Gastrocnemius medialis (tissue), 4 donors: ENCODE measurements around the gene BBOX1.
"Not testable (repeated sequence)": the region's sequence is repeated elsewhere in the genome, so short reads cannot be mapped to it uniquely, and the experiment has no call there.

Source experiments
- POLR2A ChIP-seq, 2 donors: fragments of 450-650 bp; IDR thresholded peaks; one replicate each; pipeline ENCODE4 v1.6.1; 2017; ENCODE audit warnings: antibody characterized with exemption in 2 of 2, mild to moderate bottlenecking in 2 of 2, moderate library complexity in 2 of 2
- TF ChIP-seq, protein P1 (sequence below), 5 experiments: fragments of 450-650 bp in 3 of 5; fragments of 200-600 bp in 2 of 5; sonication (generic) in 2 of 5; IDR thresholded peaks in 4 of 5; conservative IDR thresholded peaks in 1 of 5; 1 replicate in 4 of 5; 2 replicates in 1 of 5; pipeline ENCODE4 v1.5.1; 2016 to 2019; ENCODE audit warnings: antibody characterized with exemption in 5 of 5, mild to moderate bottlenecking in 3 of 5, moderate library complexity in 3 of 5

DNA sequence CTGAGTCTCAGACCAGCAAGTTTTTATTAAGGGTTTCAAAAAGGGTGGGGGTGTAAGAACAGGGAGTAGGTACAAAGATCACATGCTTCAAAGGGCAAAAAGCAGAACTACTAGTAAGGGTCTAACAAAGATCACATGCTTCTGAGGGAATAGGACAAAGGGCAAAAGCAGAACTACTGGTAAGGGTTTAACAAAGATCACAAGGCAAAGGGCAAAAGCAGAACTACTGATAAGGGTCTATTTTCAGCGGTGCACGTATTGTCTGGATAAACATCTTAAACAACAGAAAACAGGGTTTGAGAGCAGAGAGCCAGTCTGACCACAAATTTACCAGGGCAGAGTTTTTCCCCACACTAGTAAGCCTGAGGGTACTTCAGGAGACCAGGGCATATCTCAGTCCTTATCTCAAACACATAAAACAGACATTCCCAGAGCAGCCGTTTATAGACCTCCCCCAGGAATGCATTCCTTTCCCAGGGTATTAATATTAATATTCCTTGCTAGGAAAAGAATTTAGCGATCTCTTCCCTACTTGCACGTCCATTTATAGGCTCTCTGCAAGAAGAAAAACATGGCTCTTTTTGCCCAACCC is 49.8 kb downstream of the BBOX1 start:
- TF ChIP-seq, protein P1, sequence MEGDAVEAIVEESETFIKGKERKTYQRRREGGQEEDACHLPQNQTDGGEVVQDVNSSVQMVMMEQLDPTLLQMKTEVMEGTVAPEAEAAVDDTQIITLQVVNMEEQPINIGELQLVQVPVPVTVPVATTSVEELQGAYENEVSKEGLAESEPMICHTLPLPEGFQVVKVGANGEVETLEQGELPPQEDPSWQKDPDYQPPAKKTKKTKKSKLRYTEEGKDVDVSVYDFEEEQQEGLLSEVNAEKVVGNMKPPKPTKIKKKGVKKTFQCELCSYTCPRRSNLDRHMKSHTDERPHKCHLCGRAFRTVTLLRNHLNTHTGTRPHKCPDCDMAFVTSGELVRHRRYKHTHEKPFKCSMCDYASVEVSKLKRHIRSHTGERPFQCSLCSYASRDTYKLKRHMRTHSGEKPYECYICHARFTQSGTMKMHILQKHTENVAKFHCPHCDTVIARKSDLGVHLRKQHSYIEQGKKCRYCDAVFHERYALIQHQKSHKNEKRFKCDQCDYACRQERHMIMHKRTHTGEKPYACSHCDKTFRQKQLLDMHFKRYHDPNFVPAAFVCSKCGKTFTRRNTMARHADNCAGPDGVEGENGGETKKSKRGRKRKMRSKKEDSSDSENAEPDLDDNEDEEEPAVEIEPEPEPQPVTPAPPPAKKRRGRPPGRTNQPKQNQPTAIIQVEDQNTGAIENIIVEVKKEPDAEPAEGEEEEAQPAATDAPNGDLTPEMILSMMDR (IDR thresholded peaks at IDR 0.05 in 4 of 5, conservative IDR thresholded peaks at IDR 0.05 in 1 of 5) = not testable (repeated sequence)
- TF ChIP-seq POLR2A (IDR thresholded peaks at IDR 0.05) = not testable (repeated sequence)
